Measurements from ENCODE around the gene F2RL1. TPM values are rescaled to one million over a fixed set of nuclear protein-coding genes. Genes with fewer than 3 reads are reported as not detected.

Gene F2RL1
- 209 to 272 TPM (median 236 TPM) in 5 replicates for total RNA-seq (2022; extraction: Qiagen RNA extraction; ENCODE audit: low read depth)

GRCh38 chr5:76818844-76819831 is at the start of gene F2RL1:
Gene F2RL1, plus strand, starts transcription at chr5:76819030. Its CDS starts 153 bp downstream, at chr5:76819183.

GRCh38 chr5:76849419-76850291 is 30.8 kb downstream of the F2RL1 start, which contains the start of gene S100Z:
Gene S100Z, plus strand, starts transcription at chr5:76850014. Its CDS starts 25,346 bp downstream, at chr5:76875360.

Other genes with a start within 250 kb of the F2RL1 start
- 2.9 to 5.2 TPM (median 4.0 TPM) in 5 replicates for gene F2RL2, start 195.6 kb upstream of the F2RL1 start, total RNA-seq (2022; extraction: Qiagen RNA extraction; ENCODE audit: low read depth)
- gene F2R, start 102.9 kb upstream of the F2RL1 start, total RNA-seq (2022; extraction: Qiagen RNA extraction; ENCODE audit: low read depth) = 28.3 to 56.4 TPM (median 49.9 TPM) in 5 replicates
- not detected in 5 replicates for gene S100Z, start 31.0 kb downstream of the F2RL1 start, total RNA-seq (2022; extraction: Qiagen RNA extraction; ENCODE audit: low read depth)
- gene CRHBP, start 134.0 kb downstream of the F2RL1 start, total RNA-seq (2022; extraction: Qiagen RNA extraction; ENCODE audit: low read depth) = not detected in 5 replicates
- gene AGGF1, start 211.4 kb downstream of the F2RL1 start, total RNA-seq (2022; extraction: Qiagen RNA extraction; ENCODE audit: low read depth) = 9.3 to 16.7 TPM (median 14.9 TPM) in 5 replicates

All from A549 treated with ZK216348 at 1 μM for 4 hours (cell line).